Thymus (tissue), 11 donors: ENCODE results near the gene GLRA2. TPM values are rescaled to one million over a fixed set of nuclear protein-coding genes. Genes with fewer than 3 reads are reported as not detected.

ENCODE experiments used
- DNase-seq, 9 donors: peaks; one replicate each; pipeline ENCODE4 v3.0.0-alpha.2; 2013; ENCODE audit warnings: low spot score in 9 of 9, low read depth in 6 of 9, missing footprints in 1 of 9
- H3K27ac ChIP-seq, 2 donors: one replicate each; pipeline ENCODE4 v1.5.1; 2013; ENCODE audit warnings: control low read depth in 1 of 2, low read depth in 1 of 2, low read length in 1 of 2, mild to moderate bottlenecking in 1 of 2, moderate library complexity in 1 of 2
- H3K27me3 ChIP-seq, 2 donors: one replicate each; pipeline ENCODE4 v1.5.1; 2013; ENCODE audit warnings: low read length in 1 of 2; ENCODE audit not compliant: control insufficient read depth in 2 of 2, insufficient read depth in 1 of 2
- H3K36me3 ChIP-seq, 2 donors: one replicate each; pipeline ENCODE4 v1.5.1; 2013; ENCODE audit warnings: low read length in 1 of 2, mild to moderate bottlenecking in 1 of 2, moderate library complexity in 1 of 2; ENCODE audit not compliant: control insufficient read depth in 2 of 2, insufficient read depth in 2 of 2
- H3K4me1 ChIP-seq, 2 donors: one replicate each; pipeline ENCODE4 v1.5.1; 2013; ENCODE audit warnings: low read length in 2 of 2; ENCODE audit not compliant: control insufficient read depth in 2 of 2, insufficient read depth in 2 of 2
- H3K4me3 ChIP-seq, 2 donors: one replicate each; pipeline ENCODE4 v1.5.1; 2013; ENCODE audit warnings: low read length in 2 of 2, control low read depth in 1 of 2, mild to moderate bottlenecking in 1 of 2
- H3K9me3 ChIP-seq, 2 donors: one replicate each; pipeline ENCODE4 v1.5.1; 2013; ENCODE audit warnings: low read length in 1 of 2, mild to moderate bottlenecking in 1 of 2; ENCODE audit not compliant: control insufficient read depth in 2 of 2, insufficient read depth in 1 of 2
- WGBS: extraction: QIAGEN DNeasy Blood & Tissue Kit; methylation state at CpG from one replicate; pipeline ENCODE4 v1.1.7; 2013; 5-methylcytosine and 5-hydroxymethylcytosine counted together
- polyA plus RNA-seq: library from polyadenylated mRNA; stranded (reverse); fragments of 200-250 nt; gene quantifications from one replicate; pipeline ENCODE4 v1.2.3, GENCODE V29; 2013
- total RNA-seq: library from RNA; stranded (reverse); fragments of 120-200 nt; gene quantifications from one replicate; pipeline ENCODE4 v1.2.4, GENCODE V29; 2013
- donor health status: healthy.

The GLRA2 gene
- total and polyA plus RNA-seq, 2 donors: under 0.01 TPM; not detected in 1

GRCh38 chrX:14508025-14508690 is 21.2 kb upstream of the GLRA2 start:
- WGBS: 53% methylated on average over 3 of the region's 3 CpGs
- no peak for DNase-seq

GRCh38 chrX:14509325-14510057 is 19.8 kb upstream of the GLRA2 start:
- Histone ChIP-seq H3K27ac (no peak overlapping the region), H3K4me3 (no peak overlapping the region), H3K4me1 (no peaks in the 10 kb centered on the region), H3K36me3 (no peaks in the 10 kb centered on the region), H3K27me3 (no peaks in the 10 kb centered on the region), H3K9me3 (no peaks in the 10 kb centered on the region)
- DNase-seq: no peak
- 92% methylated on average over 4 of the region's 4 CpGs for WGBS

More at GRCh38 chrX:14508025-14508690, 21.2 kb upstream of the GLRA2 start:
- Histone ChIP-seq H3K27ac (no peak overlapping the region), H3K9me3 (no peaks in the 10 kb centered on the region), H3K4me3 (no peak overlapping the region), H3K36me3 (no peaks in the 10 kb centered on the region), H3K27me3 (no peaks in the 10 kb centered on the region), H3K4me1 (no peaks in the 10 kb centered on the region)

DNA sequence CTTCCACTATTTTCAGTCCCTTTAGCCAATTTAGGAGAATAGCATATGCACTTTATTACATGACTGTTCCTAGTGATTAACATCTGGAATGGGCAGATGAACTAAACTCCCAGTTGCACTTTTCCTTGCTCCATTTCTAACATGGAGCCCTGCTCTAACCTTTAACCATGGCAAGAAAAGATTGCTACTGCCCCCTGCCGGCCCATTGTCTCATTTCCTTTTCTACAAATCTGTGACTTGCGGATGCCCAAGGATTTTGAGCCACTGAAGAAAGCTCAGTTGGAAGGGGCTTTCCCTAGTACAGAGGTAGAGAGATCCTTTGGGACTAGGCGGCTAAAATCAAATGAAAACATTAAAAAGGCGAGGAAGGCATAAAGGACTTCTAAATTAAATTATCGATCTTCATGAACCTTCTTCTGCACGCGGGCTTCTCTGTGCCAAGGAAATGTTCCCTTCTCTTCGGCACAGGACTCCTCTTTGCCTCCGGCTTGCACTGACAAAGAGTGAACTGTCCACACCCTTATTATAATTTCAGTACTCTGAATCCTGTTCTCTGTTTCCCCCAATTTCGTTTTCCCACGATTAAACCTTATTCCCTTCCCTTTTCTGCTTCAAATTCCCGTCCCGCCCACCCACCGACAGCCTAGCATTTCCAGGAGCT is 577 bp upstream of the GLRA2 start:
- peak in 5 of 9 donors; percentile 1 to 50 (median 5) for DNase-seq
- H3K4me3 ChIP-seq: no peak overlapping the region
- no peaks in the 10 kb centered on the region for H3K9me3 ChIP-seq
- 19% methylated on average over 14 of the region's 14 CpGs for WGBS
- no peak overlapping the region for H3K27ac ChIP-seq
- no peaks in the 10 kb centered on the region for H3K27me3 ChIP-seq
- no peaks in the 10 kb centered on the region for H3K36me3 ChIP-seq
- no peaks in the 10 kb centered on the region for H3K4me1 ChIP-seq

- Histone ChIP-seq H3K4me3 (no peak overlapping the region), H3K27me3 (no peaks in the 10 kb centered on the region), H3K9me3 (no peaks in the 10 kb centered on the region), H3K27ac (no peak overlapping the region), H3K4me1 (no peaks in the 10 kb centered on the region), H3K36me3 (no peaks in the 10 kb centered on the region)
- no peak for DNase-seq
- WGBS: 90% methylated on average over 1 of the region's 1 CpG
Observed at GRCh38 chrX:14533867-14534266, 4.5 kb downstream of the GLRA2 start.

GRCh38 chrX:14546190-14546589 is 16.9 kb downstream of the GLRA2 start:
- Histone ChIP-seq H3K27ac (no peak overlapping the region), H3K4me1 (no peaks in the 10 kb centered on the region)
- WGBS: 88% methylated on average over 4 of the region's 4 CpGs

GRCh38 chrX:14554131-14554715 is 24.9 kb downstream of the GLRA2 start:
- WGBS: 61% methylated on average over 3 of the region's 3 CpGs
- Histone ChIP-seq H3K4me3 (no peak overlapping the region), H3K9me3 (no peaks in the 10 kb centered on the region), H3K27ac (no peak overlapping the region), H3K27me3 (no peaks in the 10 kb centered on the region), H3K36me3 (no peaks in the 10 kb centered on the region), H3K4me1 (no peaks in the 10 kb centered on the region)
- no peak for DNase-seq

More at GRCh38 chrX:14546190-14546589, 16.9 kb downstream of the GLRA2 start:
- no peak overlapping the region for H3K4me3 ChIP-seq
- H3K36me3 ChIP-seq: no peaks in the 10 kb centered on the region
- DNase-seq: no peak
- H3K27me3 ChIP-seq: no peaks in the 10 kb centered on the region
- H3K9me3 ChIP-seq: no peaks in the 10 kb centered on the region

GRCh38 chrX:14564058-14564457 is 34.7 kb downstream of the GLRA2 start:
- no peak overlapping the region for H3K4me3 ChIP-seq
- H3K9me3 ChIP-seq: no peaks in the 10 kb centered on the region
- H3K27me3 ChIP-seq: no peaks in the 10 kb centered on the region
- H3K27ac ChIP-seq: no peak overlapping the region
- H3K4me1 ChIP-seq: no peaks in the 10 kb centered on the region
- DNase-seq: no peak
- WGBS: 91% methylated on average over 2 of the region's 2 CpGs
- H3K36me3 ChIP-seq: no peaks in the 10 kb centered on the region

DNA sequence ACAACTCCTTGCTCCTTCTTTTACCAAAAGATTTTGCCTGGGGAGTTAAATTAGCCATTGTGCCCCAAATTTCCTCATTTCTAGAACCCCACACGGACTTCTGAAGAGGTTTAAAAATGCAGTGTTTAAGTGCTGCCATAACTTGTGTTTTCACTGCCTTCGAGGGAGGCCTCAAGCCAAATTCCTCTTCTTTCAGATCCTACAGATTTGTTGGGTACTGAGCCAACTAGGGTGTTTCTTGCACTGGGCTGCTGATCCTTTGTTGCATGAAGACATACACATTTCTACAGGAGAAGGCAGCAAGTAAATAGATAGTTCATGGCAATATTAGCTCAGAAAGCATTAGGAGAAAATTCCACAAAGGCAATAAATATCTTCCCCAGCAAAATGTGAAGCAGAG is 43.8 kb downstream of the GLRA2 start:
- Histone ChIP-seq H3K4me1 (no peaks in the 10 kb centered on the region), H3K4me3 (no peak overlapping the region), H3K27ac (no peak overlapping the region), H3K36me3 (no peaks in the 10 kb centered on the region), H3K9me3 (no peaks in the 10 kb centered on the region), H3K27me3 (no peaks in the 10 kb centered on the region)
- WGBS: 74% methylated on average over 2 of the region's 2 CpGs
- no peak for DNase-seq

DNA sequence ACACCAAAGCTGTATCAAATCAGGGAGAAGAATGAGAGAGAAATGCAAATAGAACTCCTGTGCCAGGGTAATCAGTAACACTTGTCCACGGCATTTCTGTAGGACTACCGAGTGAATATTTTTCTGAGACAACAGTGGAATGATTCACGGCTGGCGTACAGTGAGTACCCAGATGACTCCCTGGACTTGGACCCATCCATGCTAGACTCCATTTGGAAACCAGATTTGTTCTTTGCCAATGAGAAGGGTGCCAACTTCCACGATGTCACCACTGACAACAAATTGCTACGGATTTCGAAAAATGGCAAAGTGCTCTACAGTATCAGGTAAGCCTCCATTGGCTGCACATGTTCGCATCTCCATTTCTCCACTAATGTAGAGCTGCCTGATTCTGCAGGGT is 51.7 kb downstream of the GLRA2 start:
- 97% methylated on average over 8 of the region's 8 CpGs for WGBS

More for the DNA sequence above, 51.7 kb downstream of the GLRA2 start:
- Histone ChIP-seq H3K4me3 (no peak overlapping the region), H3K9me3 (no peaks in the 10 kb centered on the region), H3K27ac (no peak overlapping the region), H3K4me1 (no peaks in the 10 kb centered on the region), H3K36me3 (no peaks in the 10 kb centered on the region), H3K27me3 (no peaks in the 10 kb centered on the region)
- DNase-seq: no peak
